ENCODE measurements around the gene SMIM33.
"Not testable (repeated sequence)": the region's sequence is repeated elsewhere in the genome, so short reads cannot be mapped to it uniquely, and the experiment has no call there.

Gene SMIM33

GRCh38 chr5:139435676-139436075 lies 35.1 kb upstream of the SMIM33 start:
- no peak for TF ChIP-seq CTCF (IDR thresholded peaks at IDR 0.05; ENCODE audit: insufficient read depth, low read depth, low read length, missing control alignments)
- H3K4me3 ChIP-seq (ENCODE audit: low read length): no peak overlapping the region
- no peak for DNase-seq (ENCODE audit: low read depth)

GRCh38 chr5:139438707-139439012 lies 32.1 kb upstream of the SMIM33 start:
- no peak for TF ChIP-seq CTCF (IDR thresholded peaks at IDR 0.05; ENCODE audit: insufficient read depth, low read depth, low read length, missing control alignments)
- DNase-seq (ENCODE audit: low read depth): no peak
- H3K4me3 ChIP-seq (ENCODE audit: low read length): peak overlapping the region; percentile 97

GRCh38 chr5:139439013-139439903 lies 31.5 kb upstream of the SMIM33 start, which contains the start of gene DNAJC18:
Gene DNAJC18, minus strand, starts transcription at chr5:139439525. Its CDS starts 80 bp downstream, at chr5:139439445.
- H3K4me3 ChIP-seq (ENCODE audit: low read length): peak within 1 kb of the TSS; percentile 97
- no peak for TF ChIP-seq CTCF (IDR thresholded peaks at IDR 0.05; ENCODE audit: insufficient read depth, low read depth, low read length, missing control alignments)
- DNase-seq (ENCODE audit: low read depth): peak; percentile 85

- not testable (repeated sequence) for H3K4me3 ChIP-seq (ENCODE audit: low read length); DNase-seq (ENCODE audit: low read depth)
Measured at GRCh38 chr5:139440416-139440815, 30.4 kb upstream of the SMIM33 start.

GRCh38 chr5:139443831-139444453 lies 26.9 kb upstream of the SMIM33 start:
- H3K4me3 ChIP-seq (ENCODE audit: low read length): no peak overlapping the region
- no peak for TF ChIP-seq CTCF (IDR thresholded peaks at IDR 0.05; ENCODE audit: insufficient read depth, low read depth, low read length, missing control alignments)
- peak; percentile 65 for DNase-seq (ENCODE audit: low read depth)

- peak; percentile 93 for DNase-seq (ENCODE audit: low read depth)
- H3K4me3 ChIP-seq (ENCODE audit: low read length): no peak overlapping the region
- TF ChIP-seq CTCF (IDR thresholded peaks at IDR 0.05; ENCODE audit: insufficient read depth, low read depth, low read length, missing control alignments): no peak
Measured at GRCh38 chr5:139445325-139446170, 25.3 kb upstream of the SMIM33 start.
